Ramos (cell line): Measurements from ENCODE around the gene SIGLEC14.

ENCODE experiments used
- in situ Hi-C: fragments of 300-500 bp; cut with MboI; formaldehyde crosslinking; loops from one replicate; pipeline ENCODE4 v1.14.3; 2022; ENCODE audit warnings: low sequenced_read_pairs; ENCODE audit not compliant: unreplicated experiment

SIGLEC14 gene

GRCh38 chr19:51627491-51628138 is 19.0 kb downstream of the SIGLEC14 start:
- in situ Hi-C loops: no loop called here

- in situ Hi-C loops: no loop called here
Observed at GRCh38 chr19:51626675-51627074, 19.9 kb downstream of the SIGLEC14 start.

- in situ Hi-C loops: no loop called here
Observed at GRCh38 chr19:51621178-51621577, 25.4 kb downstream of the SIGLEC14 start.

DNA sequence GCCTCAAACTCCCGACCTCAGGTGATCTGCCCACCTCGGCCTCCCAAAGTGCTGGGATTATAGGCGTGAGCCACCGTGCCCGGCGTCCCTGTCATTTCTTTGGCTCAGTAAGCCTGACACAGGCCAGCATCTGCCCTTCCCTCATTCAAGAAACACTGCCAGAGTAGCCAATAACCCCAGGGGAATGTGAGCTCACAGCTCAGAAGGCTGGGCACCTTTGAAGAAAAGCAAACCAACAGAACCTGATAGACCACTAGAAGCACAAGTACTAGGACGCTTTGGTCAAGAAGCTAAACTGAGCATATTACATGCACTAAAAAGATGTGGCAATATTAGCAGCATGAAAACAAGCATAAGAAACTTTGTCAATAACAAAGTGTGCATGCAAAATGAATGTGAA is 30.6 kb downstream of the SIGLEC14 start:
- in situ Hi-C loops: no loop called here

- in situ Hi-C loops: no loop called here
Observed at GRCh38 chr19:51614789-51615188, 31.8 kb downstream of the SIGLEC14 start.

- in situ Hi-C loops: no loop called here
Observed at GRCh38 chr19:51610576-51610975, 36.0 kb downstream of the SIGLEC14 start.

GRCh38 chr19:51607920-51608562 is 38.6 kb downstream of the SIGLEC14 start:
- in situ Hi-C loops: no loop called here

DNA sequence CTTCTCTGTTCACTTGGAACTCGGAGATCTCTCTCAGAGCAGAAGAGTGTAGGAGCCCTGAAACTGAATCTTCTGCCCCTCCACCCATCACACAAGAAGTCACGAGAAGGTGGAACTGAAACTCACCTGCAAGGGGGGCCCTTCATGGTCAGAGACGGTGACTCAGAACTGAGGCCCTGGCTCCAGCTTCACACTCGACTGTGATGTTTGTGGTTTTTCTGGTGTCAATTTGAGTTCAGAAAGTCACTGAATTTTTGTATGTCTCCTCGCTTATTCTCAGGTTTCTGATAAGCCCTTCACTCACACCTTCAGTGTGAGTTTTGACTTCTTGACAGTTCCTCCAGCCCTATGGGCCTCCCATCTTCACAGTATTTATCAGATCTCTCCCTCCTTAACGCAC is 39.5 kb downstream of the SIGLEC14 start:
- in situ Hi-C loops: no loop called here

DNA sequence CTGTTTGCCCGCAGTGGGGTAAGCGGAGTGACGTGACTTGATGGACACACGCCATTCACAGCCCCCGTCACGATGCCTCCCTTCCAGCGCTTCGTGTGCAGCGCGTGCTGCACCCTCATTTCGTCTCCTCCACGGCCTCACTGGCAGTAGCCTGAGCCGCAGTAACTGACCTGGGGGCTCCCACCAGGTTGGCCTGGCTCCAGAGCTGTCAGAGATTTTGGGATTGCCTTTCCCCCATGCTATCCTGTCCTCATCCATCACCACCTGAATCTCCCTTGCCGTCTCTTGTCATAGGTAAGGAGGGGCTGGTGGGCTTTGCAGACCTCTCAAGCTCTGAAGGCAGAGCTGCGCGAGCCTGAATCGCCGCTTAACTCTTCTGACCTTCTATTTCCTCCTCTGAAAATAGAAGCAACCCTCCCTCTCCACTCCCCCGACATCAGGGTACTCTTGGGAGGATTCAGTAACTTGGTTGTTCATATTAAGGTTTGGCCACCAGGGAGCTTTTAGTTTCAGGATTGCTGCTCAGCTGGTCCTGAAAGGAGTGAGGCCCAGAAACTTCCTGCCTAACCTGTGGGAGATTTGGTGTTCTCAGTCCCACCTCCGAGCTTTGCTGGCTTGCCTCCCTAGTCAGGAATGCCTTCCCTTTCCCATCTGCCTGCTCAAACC is 44.3 kb downstream of the SIGLEC14 start:
- in situ Hi-C loops: no loop called here

GRCh38 chr19:51600940-51601580 is 45.6 kb downstream of the SIGLEC14 start:
- in situ Hi-C loops: no loop called here

- in situ Hi-C loops: no loop called here
Observed at GRCh38 chr19:51599084-51599483, 47.5 kb downstream of the SIGLEC14 start.

DNA sequence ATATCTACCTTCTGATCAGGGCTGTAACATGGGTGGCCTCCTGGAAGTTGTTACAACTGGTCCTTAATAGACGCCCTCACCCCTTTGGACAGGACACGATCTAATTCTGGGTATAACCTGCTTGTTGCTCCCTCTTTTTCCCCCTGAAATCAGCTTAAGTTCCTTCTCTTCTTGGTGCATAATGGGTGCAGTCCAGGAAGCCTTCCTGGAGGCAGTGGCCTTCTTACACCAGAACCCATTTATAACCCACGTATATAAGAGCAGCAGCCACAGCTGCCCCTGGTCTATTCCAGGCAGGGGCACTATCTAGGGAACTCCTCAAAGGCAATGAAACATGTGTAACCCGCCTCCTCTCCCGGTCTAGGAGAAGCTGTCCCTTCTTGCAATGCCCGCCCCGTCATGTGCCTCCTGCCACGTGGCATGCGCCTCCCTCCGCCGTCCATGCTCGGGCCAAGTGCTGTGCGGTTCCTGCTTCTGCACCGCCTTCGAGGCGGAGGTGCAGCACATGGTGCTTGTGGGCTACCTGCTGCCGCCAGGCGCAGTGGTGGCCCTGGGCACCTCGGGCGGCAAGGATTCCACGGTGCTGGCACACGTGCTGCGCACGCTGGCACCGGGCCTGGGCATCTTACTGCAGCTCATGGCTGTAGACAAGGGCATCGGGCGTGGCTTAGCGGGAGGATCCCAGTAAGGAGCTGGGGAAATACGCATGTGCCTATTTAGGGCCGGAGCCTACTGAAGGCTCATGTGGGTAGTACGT is 48.3 kb downstream of the SIGLEC14 start:
- in situ Hi-C loops: no loop called here

GRCh38 chr19:51595190-51596175 is 51.1 kb downstream of the SIGLEC14 start:
- in situ Hi-C loops: no loop called here

GRCh38 chr19:51594774-51595109 is 51.9 kb downstream of the SIGLEC14 start:
- in situ Hi-C loops: no loop called here

- in situ Hi-C loops: no loop called here
Observed at GRCh38 chr19:51593969-51594773, 52.5 kb downstream of the SIGLEC14 start.

DNA sequence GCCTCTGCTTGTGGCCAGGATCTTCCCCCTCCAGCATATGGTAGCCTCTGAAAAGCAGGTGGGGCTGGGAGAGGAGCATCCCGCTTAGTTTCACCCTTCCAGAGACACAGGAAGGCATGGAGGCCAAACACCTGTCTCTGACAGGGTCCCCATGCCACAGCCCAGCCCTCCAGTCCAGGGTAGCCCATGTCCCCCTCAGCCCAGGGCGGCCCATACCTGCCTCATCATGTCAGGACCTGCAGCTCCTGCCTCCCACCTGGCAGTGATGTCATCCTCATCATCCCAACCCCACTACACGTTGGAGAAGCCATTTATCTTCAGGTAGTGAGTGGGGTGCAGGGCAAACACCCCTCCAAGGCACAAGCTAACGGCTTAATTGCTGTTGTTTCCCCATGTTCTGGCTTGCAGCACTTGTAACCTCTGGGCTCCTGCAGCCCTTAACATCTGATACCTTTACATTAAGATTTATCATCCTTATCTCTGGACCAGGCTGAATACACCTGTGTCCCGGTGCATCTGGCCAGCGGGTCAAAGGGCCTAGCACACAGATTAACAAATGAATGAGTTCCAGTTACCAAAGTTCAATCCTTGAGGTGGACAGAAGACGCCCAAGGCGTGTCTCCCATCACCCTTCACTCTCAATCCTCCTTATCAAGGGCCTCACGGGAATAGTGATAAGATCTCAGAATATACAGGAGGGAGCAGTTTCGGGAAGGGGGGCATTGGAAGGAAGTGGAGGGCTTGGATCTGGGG is 53.3 kb downstream of the SIGLEC14 start:
- in situ Hi-C loops: no loop called here
